BJ (cell line): ENCODE measurements around the gene LCE1C. TPM values are rescaled to one million over a fixed set of nuclear protein-coding genes. Genes with fewer than 3 reads are reported as not detected.

Source experiments
- CTCF ChIA-PET: fragments of 350-600 bp; formaldehyde crosslinking; extraction: SDS; loops from one replicate; lab custom pipeline; 2021; ENCODE audit warnings: antibody characterized with exemption, inconsistent platforms; lab: Yijun Ruan, JAX
- POLR2A ChIA-PET: fragments of 300-600 bp; sonication (Branson Sonifier 250); formaldehyde crosslinking; extraction: SDS; loops from one replicate; lab custom pipeline; 2021; ENCODE audit warnings: antibody characterized with exemption; lab: Charles Lee
- DNase-seq: peaks from one replicate; pipeline ENCODE4 v3.0.0-alpha.2; 2011; ENCODE audit warnings: low read depth
- H3K27me3 ChIP-seq: 2 replicates; pipeline ENCODE4 v1.6.0; 2011; ENCODE audit warnings: low read length; ENCODE audit not compliant: control insufficient read depth, insufficient read depth
- H3K36me3 ChIP-seq: 2 replicates; pipeline ENCODE4 v1.5.1; 2011; ENCODE audit warnings: low read length; ENCODE audit not compliant: control insufficient read depth, insufficient read depth
- H3K4me3 ChIP-seq: 2 replicates; pipeline ENCODE4 v1.5.1; 2011; ENCODE audit warnings: low read depth, mild to moderate bottlenecking, control low read depth, low read length
- polyA plus RNA-seq: library from polyadenylated mRNA; depleted of rRNA; stranded (reverse); fragments of >200 nt; gene quantifications from 2 replicates; pipeline ENCODE4 v1.2.3, GENCODE V29; 2011; rRNA removed
- TF ChIP-seq, protein P1 (sequence below): IDR thresholded peaks from 2 replicates; pipeline ENCODE4 v1.5.1; 2011; ENCODE audit warnings: low read depth, mild to moderate bottlenecking, control low read depth, inconsistent platforms, low read length, moderate library complexity; ENCODE audit not compliant: insufficient read depth

The LCE1C gene
- polyA plus RNA-seq, 1 experiment, result not detected

DNA sequence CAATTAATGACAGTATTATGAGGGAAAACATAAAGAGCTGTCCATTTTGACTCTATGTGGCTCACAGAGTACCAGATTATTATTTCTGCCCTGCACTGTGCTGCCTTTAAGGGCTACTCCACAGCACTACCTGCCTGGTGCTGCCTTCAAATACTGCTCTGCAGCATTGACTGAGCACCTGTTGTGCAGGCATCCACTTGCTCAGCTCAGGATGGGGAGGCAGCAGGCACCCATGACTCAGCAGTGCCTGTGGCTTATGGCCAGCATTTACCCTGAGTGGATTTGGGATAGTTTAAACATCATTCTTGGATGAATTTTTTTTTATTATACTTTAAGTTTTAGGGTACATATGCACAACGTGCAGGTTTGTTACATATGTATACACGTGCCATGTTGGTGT lies 49.6 kb downstream of the LCE1C start:
- TF ChIP-seq, protein P1, sequence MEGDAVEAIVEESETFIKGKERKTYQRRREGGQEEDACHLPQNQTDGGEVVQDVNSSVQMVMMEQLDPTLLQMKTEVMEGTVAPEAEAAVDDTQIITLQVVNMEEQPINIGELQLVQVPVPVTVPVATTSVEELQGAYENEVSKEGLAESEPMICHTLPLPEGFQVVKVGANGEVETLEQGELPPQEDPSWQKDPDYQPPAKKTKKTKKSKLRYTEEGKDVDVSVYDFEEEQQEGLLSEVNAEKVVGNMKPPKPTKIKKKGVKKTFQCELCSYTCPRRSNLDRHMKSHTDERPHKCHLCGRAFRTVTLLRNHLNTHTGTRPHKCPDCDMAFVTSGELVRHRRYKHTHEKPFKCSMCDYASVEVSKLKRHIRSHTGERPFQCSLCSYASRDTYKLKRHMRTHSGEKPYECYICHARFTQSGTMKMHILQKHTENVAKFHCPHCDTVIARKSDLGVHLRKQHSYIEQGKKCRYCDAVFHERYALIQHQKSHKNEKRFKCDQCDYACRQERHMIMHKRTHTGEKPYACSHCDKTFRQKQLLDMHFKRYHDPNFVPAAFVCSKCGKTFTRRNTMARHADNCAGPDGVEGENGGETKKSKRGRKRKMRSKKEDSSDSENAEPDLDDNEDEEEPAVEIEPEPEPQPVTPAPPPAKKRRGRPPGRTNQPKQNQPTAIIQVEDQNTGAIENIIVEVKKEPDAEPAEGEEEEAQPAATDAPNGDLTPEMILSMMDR, result no peak
- ChIA-PET POLR2A (no interaction called here), CTCF (interaction anchor here (0.8 kb wide), 1 partner anchor 35 kb away, joined by 3 read pairs; no protein-coding TSS in a partner anchor)
- Histone ChIP-seq H3K4me3 (no peak overlapping the region), H3K27me3 (no peaks in the 10 kb centered on the region), H3K36me3 (no peaks in the 10 kb centered on the region)
- no peak for DNase-seq

Other genes with a start within 250 kb of the LCE1C start
- not detected in 2 replicates for gene LCE3E, start 239.9 kb downstream of the LCE1C start, polyA plus RNA-seq
- gene LCE3D, start 226.1 kb downstream of the LCE1C start, polyA plus RNA-seq, result not detected in 2 replicates
- gene LCE3C, start 206.4 kb downstream of the LCE1C start, polyA plus RNA-seq, result not detected in 2 replicates
- gene LCE3B, start 192.8 kb downstream of the LCE1C start, polyA plus RNA-seq, result not detected in 2 replicates
- gene LCE3A, start 183.5 kb downstream of the LCE1C start, polyA plus RNA-seq, result not detected in 2 replicates
- not detected in 2 replicates for gene LCE2D, start 143.3 kb downstream of the LCE1C start, polyA plus RNA-seq
- not detected in 2 replicates for gene LCE2C, start 131.4 kb downstream of the LCE1C start, polyA plus RNA-seq
- gene LCE2B, start 120.5 kb downstream of the LCE1C start, polyA plus RNA-seq, result not detected in 2 replicates
- gene LCE2A, start 108.3 kb downstream of the LCE1C start, polyA plus RNA-seq, result not detected in 2 replicates
- not detected in 2 replicates for gene LCE4A, start 98.5 kb downstream of the LCE1C start, polyA plus RNA-seq
- gene KPRP, start 48.6 kb downstream of the LCE1C start, polyA plus RNA-seq, result not detected in 2 replicates
- not detected in 2 replicates for gene LCE1F, start 31.5 kb downstream of the LCE1C start, polyA plus RNA-seq
- not detected in 2 replicates for gene LCE1E, start 20.4 kb downstream of the LCE1C start, polyA plus RNA-seq
- gene LCE1D, start 9.9 kb downstream of the LCE1C start, polyA plus RNA-seq, result not detected in 2 replicates
- gene LCE1B, start 5.3 kb upstream of the LCE1C start, polyA plus RNA-seq, result not detected in 2 replicates
- gene LCE1A, start 20.8 kb upstream of the LCE1C start, polyA plus RNA-seq, result not detected in 2 replicates
- not detected in 2 replicates for gene LCE6A, start 36.2 kb upstream of the LCE1C start, polyA plus RNA-seq
- gene LCE7A, start 53.3 kb upstream of the LCE1C start, polyA plus RNA-seq, result not detected in 2 replicates
- not detected in 2 replicates for gene SMCP, start 71.7 kb upstream of the LCE1C start, polyA plus RNA-seq
- gene IVL, start 101.9 kb upstream of the LCE1C start, polyA plus RNA-seq, result 0.05 TPM in 1 of 2 replicates, not detected in the other
- not detected in 2 replicates for gene SPRR5, start 140.6 kb upstream of the LCE1C start, polyA plus RNA-seq
- not detected in 2 replicates for gene SPRR4, start 164.0 kb upstream of the LCE1C start, polyA plus RNA-seq
- not detected in 2 replicates for gene SPRR1A, start 177.4 kb upstream of the LCE1C start, polyA plus RNA-seq
- gene SPRR3, start 195.1 kb upstream of the LCE1C start, polyA plus RNA-seq, result not detected in 2 replicates
- gene SPRR1B, start 224.6 kb upstream of the LCE1C start, polyA plus RNA-seq, result not detected in 2 replicates
- gene SPRR2D, start 234.5 kb upstream of the LCE1C start, polyA plus RNA-seq, result not detected in 2 replicates